ENCODE results near the gene RPL5.

DNA sequence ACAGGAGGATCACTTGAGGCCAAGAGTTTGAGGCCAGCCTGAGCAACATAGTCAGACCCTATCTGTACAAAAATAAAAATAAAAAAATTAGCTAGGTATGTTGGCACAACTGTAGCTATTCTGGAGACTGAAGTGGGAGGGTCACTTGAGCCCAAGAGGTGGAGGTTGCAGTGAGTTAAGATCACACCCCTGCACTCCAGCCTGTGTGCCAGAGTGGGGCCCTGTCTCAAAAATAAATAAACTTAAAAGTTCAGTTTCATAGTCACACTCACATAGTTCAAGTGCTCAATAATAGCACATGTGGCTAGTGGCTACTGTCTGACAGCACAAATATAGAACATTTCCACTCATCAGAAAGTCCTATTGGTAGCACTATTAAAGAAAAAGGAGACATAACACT is 41.8 kb upstream of the RPL5 start:
- TF ChIP-seq TOX (CRISPR knock-in tag; IDR thresholded peaks at IDR 0.05; ENCODE audit: borderline replicate concordance) = no peak
- no peak for TF ChIP-seq ZFP3 (CRISPR knock-in tag; IDR thresholded peaks at IDR 0.05)
- TF ChIP-seq PPARA (CRISPR knock-in tag; IDR thresholded peaks at IDR 0.05; ENCODE audit: borderline replicate concordance) = no peak
- TF ChIP-seq ZNF70 (CRISPR knock-in tag; IDR thresholded peaks at IDR 0.05) = no peak
- TF ChIP-seq OSR1 (CRISPR knock-in tag; IDR thresholded peaks at IDR 0.05) = no peak
- no peak for TF ChIP-seq ZFP30 (CRISPR knock-in tag; IDR thresholded peaks at IDR 0.05)
- no peak for TF ChIP-seq GLIS3 (CRISPR knock-in tag; IDR thresholded peaks at IDR 0.05)
- no peak for TF ChIP-seq ISL1 (CRISPR knock-in tag; IDR thresholded peaks at IDR 0.05)
- TF ChIP-seq, protein P1, sequence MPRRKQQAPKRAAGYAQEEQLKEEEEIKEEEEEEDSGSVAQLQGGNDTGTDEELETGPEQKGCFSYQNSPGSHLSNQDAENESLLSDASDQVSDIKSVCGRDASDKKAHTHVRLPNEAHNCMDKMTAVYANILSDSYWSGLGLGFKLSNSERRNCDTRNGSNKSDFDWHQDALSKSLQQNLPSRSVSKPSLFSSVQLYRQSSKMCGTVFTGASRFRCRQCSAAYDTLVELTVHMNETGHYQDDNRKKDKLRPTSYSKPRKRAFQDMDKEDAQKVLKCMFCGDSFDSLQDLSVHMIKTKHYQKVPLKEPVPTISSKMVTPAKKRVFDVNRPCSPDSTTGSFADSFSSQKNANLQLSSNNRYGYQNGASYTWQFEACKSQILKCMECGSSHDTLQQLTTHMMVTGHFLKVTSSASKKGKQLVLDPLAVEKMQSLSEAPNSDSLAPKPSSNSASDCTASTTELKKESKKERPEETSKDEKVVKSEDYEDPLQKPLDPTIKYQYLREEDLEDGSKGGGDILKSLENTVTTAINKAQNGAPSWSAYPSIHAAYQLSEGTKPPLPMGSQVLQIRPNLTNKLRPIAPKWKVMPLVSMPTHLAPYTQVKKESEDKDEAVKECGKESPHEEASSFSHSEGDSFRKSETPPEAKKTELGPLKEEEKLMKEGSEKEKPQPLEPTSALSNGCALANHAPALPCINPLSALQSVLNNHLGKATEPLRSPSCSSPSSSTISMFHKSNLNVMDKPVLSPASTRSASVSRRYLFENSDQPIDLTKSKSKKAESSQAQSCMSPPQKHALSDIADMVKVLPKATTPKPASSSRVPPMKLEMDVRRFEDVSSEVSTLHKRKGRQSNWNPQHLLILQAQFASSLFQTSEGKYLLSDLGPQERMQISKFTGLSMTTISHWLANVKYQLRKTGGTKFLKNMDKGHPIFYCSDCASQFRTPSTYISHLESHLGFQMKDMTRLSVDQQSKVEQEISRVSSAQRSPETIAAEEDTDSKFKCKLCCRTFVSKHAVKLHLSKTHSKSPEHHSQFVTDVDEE (CRISPR knock-in tag; IDR thresholded peaks at IDR 0.05) = no peak
- no peak for TF ChIP-seq ESRRG (CRISPR knock-in tag; IDR thresholded peaks at IDR 0.05)
- TF ChIP-seq, protein P2, sequence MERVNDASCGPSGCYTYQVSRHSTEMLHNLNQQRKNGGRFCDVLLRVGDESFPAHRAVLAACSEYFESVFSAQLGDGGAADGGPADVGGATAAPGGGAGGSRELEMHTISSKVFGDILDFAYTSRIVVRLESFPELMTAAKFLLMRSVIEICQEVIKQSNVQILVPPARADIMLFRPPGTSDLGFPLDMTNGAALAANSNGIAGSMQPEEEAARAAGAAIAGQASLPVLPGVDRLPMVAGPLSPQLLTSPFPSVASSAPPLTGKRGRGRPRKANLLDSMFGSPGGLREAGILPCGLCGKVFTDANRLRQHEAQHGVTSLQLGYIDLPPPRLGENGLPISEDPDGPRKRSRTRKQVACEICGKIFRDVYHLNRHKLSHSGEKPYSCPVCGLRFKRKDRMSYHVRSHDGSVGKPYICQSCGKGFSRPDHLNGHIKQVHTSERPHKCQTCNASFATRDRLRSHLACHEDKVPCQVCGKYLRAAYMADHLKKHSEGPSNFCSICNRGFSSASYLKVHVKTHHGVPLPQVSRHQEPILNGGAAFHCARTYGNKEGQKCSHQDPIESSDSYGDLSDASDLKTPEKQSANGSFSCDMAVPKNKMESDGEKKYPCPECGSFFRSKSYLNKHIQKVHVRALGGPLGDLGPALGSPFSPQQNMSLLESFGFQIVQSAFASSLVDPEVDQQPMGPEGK (CRISPR knock-in tag; IDR thresholded peaks at IDR 0.05; ENCODE audit: borderline replicate concordance) = no peak
- no peak for TF ChIP-seq ZNF8 (CRISPR knock-in tag; IDR thresholded peaks at IDR 0.05)
- TF ChIP-seq, protein P3, sequence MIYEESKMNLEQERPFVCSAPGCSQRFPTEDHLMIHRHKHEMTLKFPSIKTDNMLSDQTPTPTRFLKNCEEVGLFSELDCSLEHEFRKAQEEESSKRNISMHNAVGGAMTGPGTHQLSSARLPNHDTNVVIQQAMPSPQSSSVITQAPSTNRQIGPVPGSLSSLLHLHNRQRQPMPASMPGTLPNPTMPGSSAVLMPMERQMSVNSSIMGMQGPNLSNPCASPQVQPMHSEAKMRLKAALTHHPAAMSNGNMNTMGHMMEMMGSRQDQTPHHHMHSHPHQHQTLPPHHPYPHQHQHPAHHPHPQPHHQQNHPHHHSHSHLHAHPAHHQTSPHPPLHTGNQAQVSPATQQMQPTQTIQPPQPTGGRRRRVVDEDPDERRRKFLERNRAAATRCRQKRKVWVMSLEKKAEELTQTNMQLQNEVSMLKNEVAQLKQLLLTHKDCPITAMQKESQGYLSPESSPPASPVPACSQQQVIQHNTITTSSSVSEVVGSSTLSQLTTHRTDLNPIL (CRISPR knock-in tag; IDR thresholded peaks at IDR 0.05; ENCODE audit: low read depth) = no peak
- TF ChIP-seq, protein P4, sequence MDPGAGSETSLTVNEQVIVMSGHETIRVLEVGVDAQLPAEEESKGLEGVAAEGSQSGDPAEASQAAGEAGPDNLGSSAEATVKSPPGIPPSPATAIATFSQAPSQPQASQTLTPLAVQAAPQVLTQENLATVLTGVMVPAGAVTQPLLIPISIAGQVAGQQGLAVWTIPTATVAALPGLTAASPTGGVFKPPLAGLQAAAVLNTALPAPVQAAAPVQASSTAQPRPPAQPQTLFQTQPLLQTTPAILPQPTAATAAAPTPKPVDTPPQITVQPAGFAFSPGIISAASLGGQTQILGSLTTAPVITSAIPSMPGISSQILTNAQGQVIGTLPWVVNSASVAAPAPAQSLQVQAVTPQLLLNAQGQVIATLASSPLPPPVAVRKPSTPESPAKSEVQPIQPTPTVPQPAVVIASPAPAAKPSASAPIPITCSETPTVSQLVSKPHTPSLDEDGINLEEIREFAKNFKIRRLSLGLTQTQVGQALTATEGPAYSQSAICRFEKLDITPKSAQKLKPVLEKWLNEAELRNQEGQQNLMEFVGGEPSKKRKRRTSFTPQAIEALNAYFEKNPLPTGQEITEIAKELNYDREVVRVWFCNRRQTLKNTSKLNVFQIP (CRISPR knock-in tag; IDR thresholded peaks at IDR 0.05; ENCODE audit: borderline replicate concordance, low read depth) = no peak
